Transverse colon (tissue), 4 donors: ENCODE results near the gene LENG8. TPM values are rescaled to one million over a fixed set of nuclear protein-coding genes. Genes with fewer than 3 reads are reported as not detected.

Experiments
- DNase-seq: peaks from one replicate; pipeline ENCODE4 v3.0.0-alpha.2; 2019
- H3K27ac ChIP-seq, 4 donors: fragments of 200-600 bp; sonication (generic); 2 replicates each; pipeline ENCODE4 v1.5.1; 2016 to 2018; ENCODE audit warnings: inconsistent platforms in 4 of 4
- H3K27me3 ChIP-seq: fragments of 200-600 bp; sonication (generic); 2 replicates; pipeline ENCODE4 v1.5.1; 2017; ENCODE audit warnings: inconsistent platforms
- H3K36me3 ChIP-seq, 4 donors: fragments of 200-600 bp; sonication (generic); 2 replicates each; pipeline ENCODE4 v1.5.1; 2017 to 2019; ENCODE audit warnings: inconsistent platforms in 4 of 4
- H3K4me1 ChIP-seq, 4 donors: fragments of 200-600 bp; sonication (generic); 2 replicates each; pipeline ENCODE4 v1.5.1; 2017 to 2020; ENCODE audit warnings: inconsistent platforms in 4 of 4
- H3K4me3 ChIP-seq, 4 donors: fragments of 200-600 bp; sonication (generic); 1 replicate in 1 of 4; 2 replicates in 3 of 4; pipeline versions ENCODE4 v1.5.1 to v1.6.1; 2017 to 2019; ENCODE audit warnings: inconsistent platforms in 4 of 4
- H3K9me3 ChIP-seq, 2 donors: fragments of 200-600 bp; sonication (generic); 2 replicates each; pipeline ENCODE4 v1.5.1; 2017 to 2019; ENCODE audit warnings: inconsistent platforms in 2 of 2
- EP300 ChIP-seq: sonication (generic); formaldehyde crosslinking; IDR thresholded peaks from one replicate; pipeline ENCODE4 v1.6.1; 2017; ENCODE audit warnings: antibody characterized with exemption, low read depth
- POLR2A ChIP-seq: fragments of 450-650 bp; IDR thresholded peaks from one replicate; pipeline ENCODE4 v1.6.1; 2016; ENCODE audit warnings: antibody characterized with exemption, mild to moderate bottlenecking, moderate library complexity
- POLR2AphosphoS5 ChIP-seq, 3 donors: sonication (generic); formaldehyde crosslinking; IDR thresholded peaks; one replicate each; pipeline ENCODE4 v1.6.1; 2016; ENCODE audit warnings: antibody characterized with exemption in 3 of 3
- WGBS, 2 donors: methylation state at CpG; one replicate each; pipeline ENCODE4 v1.1.5; 2018; ENCODE audit warnings: low coverage in 1 of 2; 5-methylcytosine and 5-hydroxymethylcytosine counted together
- in situ Hi-C, 4 donors: fragments of 200-750 bp; cut with MboI; loops; one replicate each; pipeline versions ENCODE4 v1.15.0 to v1.15.1; 2017; ENCODE audit warnings: low sequenced_read_pairs in 3 of 4, low pct_ligation_motif_present in 1 of 4, low pct_unique_long_range_greater_than_20kb in 1 of 4
- intact Hi-C: fragments of 100-400 bp; cut with DNase I; formaldehyde crosslinking; loops from one replicate; pipeline ENCODE4 v1.15.1; 2023; ENCODE audit warnings: low total_unique reads
- total RNA-seq, 4 donors: library from RNA; depleted of rRNA; stranded (reverse); fragments of >200 nt; gene quantifications; one replicate each; pipeline ENCODE4 v1.1.0, GENCODE V29; 2016
- TF ChIP-seq, protein P1 (sequence below), 5 experiments: fragments of 200-600 bp in 3 of 5; fragments of 450-650 bp in 2 of 5; sonication (generic) in 3 of 5; IDR thresholded peaks; 1 replicate in 2 of 5; 2 replicates in 3 of 5; pipeline ENCODE4 v1.5.1; 2016 to 2017; ENCODE audit warnings: antibody characterized with exemption in 5 of 5, inconsistent platforms in 3 of 5, mild to moderate bottlenecking in 2 of 5, moderate library complexity in 1 of 5

LENG8 gene
- total RNA-seq, 4 donors from 2014 or later, result 194 to 1,037 (median 566) TPM

DNA sequence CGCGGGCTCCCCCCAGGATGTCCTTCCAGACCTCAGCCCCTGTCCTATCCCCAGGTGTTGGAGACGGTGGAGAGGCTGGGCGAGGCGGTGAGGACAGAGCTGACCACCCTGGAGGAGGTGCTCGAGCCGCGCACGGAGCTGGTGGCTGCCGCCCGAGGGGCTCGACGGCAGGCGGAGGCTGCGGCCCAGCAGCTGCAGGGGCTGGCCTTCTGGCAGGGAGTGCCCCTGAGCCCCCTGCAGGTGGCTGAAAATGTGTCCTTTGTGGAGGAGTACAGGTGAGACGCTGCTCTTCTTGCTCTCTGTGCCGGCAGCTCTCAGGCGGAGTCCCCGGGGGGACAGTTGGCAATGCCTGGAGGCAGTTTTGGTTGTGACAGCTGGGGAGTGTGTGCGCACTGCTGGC is 26.9 kb upstream of the LENG8 start:
- no peaks in the 10 kb centered on the region for H3K36me3 ChIP-seq
- DNase-seq, result no peak
- intact Hi-C loops (no loop called here), in situ Hi-C loops (no loop called here)
- no peak overlapping the region for H3K27ac ChIP-seq
- H3K4me1 ChIP-seq, result peaks cover 0 to 5% (median 0%) of the 10 kb centered on the region in 4 donors
- no peaks in the 10 kb centered on the region for H3K9me3 ChIP-seq
- peaks cover 63% of the 10 kb centered on the region for H3K27me3 ChIP-seq
- TF ChIP-seq POLR2A (no peak), POLR2AphosphoS5 (IDR thresholded peaks at IDR 0.05) (no peak), EP300 (no peak)
- TF ChIP-seq, protein P1, sequence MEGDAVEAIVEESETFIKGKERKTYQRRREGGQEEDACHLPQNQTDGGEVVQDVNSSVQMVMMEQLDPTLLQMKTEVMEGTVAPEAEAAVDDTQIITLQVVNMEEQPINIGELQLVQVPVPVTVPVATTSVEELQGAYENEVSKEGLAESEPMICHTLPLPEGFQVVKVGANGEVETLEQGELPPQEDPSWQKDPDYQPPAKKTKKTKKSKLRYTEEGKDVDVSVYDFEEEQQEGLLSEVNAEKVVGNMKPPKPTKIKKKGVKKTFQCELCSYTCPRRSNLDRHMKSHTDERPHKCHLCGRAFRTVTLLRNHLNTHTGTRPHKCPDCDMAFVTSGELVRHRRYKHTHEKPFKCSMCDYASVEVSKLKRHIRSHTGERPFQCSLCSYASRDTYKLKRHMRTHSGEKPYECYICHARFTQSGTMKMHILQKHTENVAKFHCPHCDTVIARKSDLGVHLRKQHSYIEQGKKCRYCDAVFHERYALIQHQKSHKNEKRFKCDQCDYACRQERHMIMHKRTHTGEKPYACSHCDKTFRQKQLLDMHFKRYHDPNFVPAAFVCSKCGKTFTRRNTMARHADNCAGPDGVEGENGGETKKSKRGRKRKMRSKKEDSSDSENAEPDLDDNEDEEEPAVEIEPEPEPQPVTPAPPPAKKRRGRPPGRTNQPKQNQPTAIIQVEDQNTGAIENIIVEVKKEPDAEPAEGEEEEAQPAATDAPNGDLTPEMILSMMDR (IDR thresholded peaks at IDR 0.05), result no peak
- WGBS, 2 donors, result 79 to 94% methylated on average over 3 to 20 of the region's 20 CpGs
- H3K4me3 ChIP-seq, result no peak overlapping the region

DNA sequence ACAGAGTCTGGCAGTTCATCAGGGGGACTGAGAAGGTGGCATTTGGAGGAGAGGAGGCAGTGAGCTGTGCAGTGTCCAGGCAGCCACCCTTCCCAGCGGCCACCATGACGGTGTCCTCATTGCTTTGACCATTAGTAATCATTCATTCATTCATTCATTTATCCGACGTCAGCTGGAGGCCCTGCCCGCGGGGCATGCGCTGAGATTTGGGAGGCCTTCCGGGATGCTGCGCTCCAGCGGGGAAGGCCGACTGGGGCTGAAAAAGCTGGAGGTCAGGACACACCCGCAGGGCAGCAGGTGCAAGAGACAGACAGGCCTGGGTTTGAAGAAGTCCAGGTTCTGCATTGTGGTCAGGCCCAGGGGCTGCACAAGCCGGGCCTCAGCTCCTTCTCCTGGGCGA is 24.8 kb upstream of the LENG8 start:
- intact Hi-C loops (no loop called here), in situ Hi-C loops (no loop called here)
- Histone ChIP-seq H3K4me3 (no peak overlapping the region), H3K27ac (no peak overlapping the region), H3K36me3 (no peaks in the 10 kb centered on the region), H3K4me1 (peaks cover 0 to 5% (median 0%) of the 10 kb centered on the region in 4 donors), H3K27me3 (peaks cover 62% of the 10 kb centered on the region), H3K9me3 (no peaks in the 10 kb centered on the region)
- DNase-seq, result no peak
- 86% methylated on average over 14 of the region's 14 CpGs; no CpG with 5 or more reads in 1 of the 2 donors for WGBS, 2 donors
- TF ChIP-seq EP300 (no peak), POLR2A (no peak), POLR2AphosphoS5 (IDR thresholded peaks at IDR 0.05) (no peak)
- TF ChIP-seq, protein P1 (IDR thresholded peaks at IDR 0.05), result no peak

DNA sequence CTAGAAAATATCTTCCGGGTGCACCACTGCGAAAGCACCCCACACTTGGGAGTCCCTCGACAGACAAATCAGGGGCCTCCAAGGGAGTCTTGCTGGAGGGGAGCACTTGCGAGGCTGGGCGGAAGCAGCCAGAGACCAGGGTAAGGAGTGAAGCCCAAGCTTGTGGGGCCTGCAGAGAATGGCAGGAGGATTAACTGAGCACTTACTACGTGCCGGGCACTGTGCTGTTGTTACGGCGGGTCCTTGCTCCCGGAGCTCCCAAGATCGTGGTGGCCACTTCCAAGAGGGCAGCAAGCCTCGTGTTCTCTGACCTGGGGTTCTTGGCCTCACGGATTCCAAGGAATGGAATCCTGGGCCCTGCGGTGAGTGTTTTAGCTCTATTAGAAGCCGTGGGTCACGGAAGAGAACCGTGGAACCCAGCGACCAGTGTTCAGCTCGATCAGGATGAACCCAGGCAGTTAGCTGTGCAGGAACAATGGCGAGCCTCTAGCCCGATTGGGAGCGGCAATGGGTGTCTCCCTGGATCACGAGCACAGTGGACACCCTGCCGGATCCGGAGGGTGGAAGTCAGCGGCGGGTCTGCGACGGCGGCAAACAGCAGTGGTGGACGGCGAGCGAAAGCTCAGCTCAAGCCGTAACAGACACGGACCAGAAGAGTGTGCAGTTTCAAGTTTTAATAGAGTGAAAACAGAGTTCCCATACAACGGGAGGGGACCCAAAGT is 24.2 kb upstream of the LENG8 start:
- intact Hi-C loops (no loop called here), in situ Hi-C loops (no loop called here)
- Histone ChIP-seq H3K4me1 (peaks cover 0 to 5% (median 0%) of the 10 kb centered on the region in 4 donors), H3K36me3 (no peaks in the 10 kb centered on the region), H3K9me3 (no peaks in the 10 kb centered on the region), H3K27ac (no peak overlapping the region), H3K27me3 (peaks cover 62% of the 10 kb centered on the region), H3K4me3 (no peak overlapping the region)
- DNase-seq, result no peak
- WGBS, 2 donors, result 77 to 89% methylated on average over 6 to 36 of the region's 36 CpGs
- TF ChIP-seq EP300, result no peak
- TF ChIP-seq, protein P1 (IDR thresholded peaks at IDR 0.05), result no peak
- TF ChIP-seq POLR2A, result no peak
- TF ChIP-seq POLR2AphosphoS5 (IDR thresholded peaks at IDR 0.05), result no peak

DNA sequence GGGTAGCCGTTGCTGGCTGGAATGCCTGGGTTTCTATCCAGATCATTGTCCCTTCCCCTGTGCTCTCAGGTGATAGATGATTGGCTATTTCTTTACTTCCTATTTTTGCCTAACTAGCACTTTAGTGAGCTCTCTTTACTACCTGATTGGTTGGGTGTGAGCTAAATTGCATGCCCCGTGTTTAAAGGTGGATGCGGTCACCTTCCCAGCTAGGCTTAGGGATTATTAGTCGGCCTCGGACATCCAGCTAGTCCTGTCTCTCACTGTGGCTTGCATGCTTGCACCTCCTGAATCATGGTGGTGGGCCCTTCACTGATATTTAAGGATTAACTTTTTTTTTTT is 23.6 kb upstream of the LENG8 start:
- no peak for DNase-seq
- no peak overlapping the region for H3K27ac ChIP-seq
- TF ChIP-seq POLR2A (no peak), EP300 (no peak), POLR2AphosphoS5 (IDR thresholded peaks at IDR 0.05) (no peak)
- TF ChIP-seq, protein P1 (IDR thresholded peaks at IDR 0.05), result no peak
- no peaks in the 10 kb centered on the region for H3K36me3 ChIP-seq
- peaks cover 62% of the 10 kb centered on the region for H3K27me3 ChIP-seq
- no peak overlapping the region for H3K4me3 ChIP-seq
- in situ Hi-C loops, result no loop called here
- intact Hi-C loops, result no loop called here
- peaks cover 2 to 9% (median 3%) of the 10 kb centered on the region in 4 donors for H3K4me1 ChIP-seq
- no peaks in the 10 kb centered on the region for H3K9me3 ChIP-seq
- WGBS, 2 donors, result 45 to 52% methylated on average over 5 of the region's 5 CpGs
